T-helper 1 cell treated with Interleukin-12 subunit alpha and Interleukin-12 subunit beta and Interleukin-4 antibody, amounts not matched to agents 30 μg/mL and 1 μg/mL, for 36 hours (primary cell): ENCODE data around the gene TMEM186.
"Not testable (repeated sequence)": the region's sequence is repeated elsewhere in the genome, so short reads cannot be mapped to it uniquely, and the experiment has no call there.

Source experiments
- H3K27ac Mint-ChIP-seq: one replicate; pipeline ENCODE4 v1.8.0; 2021; ENCODE audit warnings: mild to moderate bottlenecking, mixed read lengths
- H3K27me3 Mint-ChIP-seq: one replicate; pipeline ENCODE4 v1.8.0; 2021; ENCODE audit warnings: low read depth, mixed read lengths
- H3K36me3 Mint-ChIP-seq: one replicate; pipeline ENCODE4 v1.8.0; 2021; ENCODE audit warnings: low read depth, mixed read lengths
- H3K4me1 Mint-ChIP-seq: one replicate; pipeline ENCODE4 v1.8.0; 2021; ENCODE audit warnings: low read depth, mixed read lengths
- H3K4me3 Mint-ChIP-seq: one replicate; pipeline ENCODE4 v1.8.0; 2021; ENCODE audit warnings: mild to moderate bottlenecking, moderate library complexity, mixed read lengths
- H3K9me3 Mint-ChIP-seq: one replicate; pipeline ENCODE4 v1.8.0; 2021; ENCODE audit warnings: mixed read lengths

TMEM186 gene

GRCh38 chr16:8819411-8820034, 22.1 kb upstream of the TMEM186 start:
- H3K36me3 Mint-ChIP-seq: peaks cover 50% of the 10 kb centered on the region
- H3K27me3 Mint-ChIP-seq: no peaks in the 10 kb centered on the region
- H3K27ac Mint-ChIP-seq: no peak overlapping the region
- H3K4me1 Mint-ChIP-seq: peaks cover 15% of the 10 kb centered on the region
- no peaks in the 10 kb centered on the region for H3K9me3 Mint-ChIP-seq
- H3K4me3 Mint-ChIP-seq: no peak overlapping the region

- H3K27me3 Mint-ChIP-seq: no peaks in the 10 kb centered on the region
- H3K9me3 Mint-ChIP-seq: no peaks in the 10 kb centered on the region
- H3K4me1 Mint-ChIP-seq: peaks cover 15% of the 10 kb centered on the region
- H3K36me3 Mint-ChIP-seq: peaks cover 48% of the 10 kb centered on the region
- no peak overlapping the region for H3K27ac Mint-ChIP-seq
- H3K4me3 Mint-ChIP-seq: no peak overlapping the region
Measured at GRCh38 chr16:8818504-8819270, 21.2 kb upstream of the TMEM186 start.

- H3K27me3 Mint-ChIP-seq: no peaks in the 10 kb centered on the region
- H3K9me3 Mint-ChIP-seq: no peaks in the 10 kb centered on the region
- peaks cover 9% of the 10 kb centered on the region for H3K4me1 Mint-ChIP-seq
- peak overlapping the region; percentile 71 for H3K27ac Mint-ChIP-seq
- H3K36me3 Mint-ChIP-seq: peaks cover 53% of the 10 kb centered on the region
- no peak overlapping the region for H3K4me3 Mint-ChIP-seq
Measured at GRCh38 chr16:8816967-8817655, 19.7 kb upstream of the TMEM186 start.

- no peak overlapping the region for H3K4me3 Mint-ChIP-seq
- H3K36me3 Mint-ChIP-seq: peaks cover 53% of the 10 kb centered on the region
- H3K27me3 Mint-ChIP-seq: no peaks in the 10 kb centered on the region
- peaks cover 9% of the 10 kb centered on the region for H3K4me1 Mint-ChIP-seq
- H3K9me3 Mint-ChIP-seq: no peaks in the 10 kb centered on the region
- H3K27ac Mint-ChIP-seq: no peak overlapping the region
Measured at GRCh38 chr16:8814095-8814806, 16.8 kb upstream of the TMEM186 start.

GRCh38 chr16:8812162-8812843, 14.9 kb upstream of the TMEM186 start:
- Mint-ChIP-seq H3K9me3 (no peaks in the 10 kb centered on the region), H3K4me1 (peaks cover 9% of the 10 kb centered on the region), H3K27me3 (no peaks in the 10 kb centered on the region), H3K4me3 (no peak overlapping the region), H3K27ac (no peak overlapping the region), H3K36me3 (peaks cover 53% of the 10 kb centered on the region)

DNA sequence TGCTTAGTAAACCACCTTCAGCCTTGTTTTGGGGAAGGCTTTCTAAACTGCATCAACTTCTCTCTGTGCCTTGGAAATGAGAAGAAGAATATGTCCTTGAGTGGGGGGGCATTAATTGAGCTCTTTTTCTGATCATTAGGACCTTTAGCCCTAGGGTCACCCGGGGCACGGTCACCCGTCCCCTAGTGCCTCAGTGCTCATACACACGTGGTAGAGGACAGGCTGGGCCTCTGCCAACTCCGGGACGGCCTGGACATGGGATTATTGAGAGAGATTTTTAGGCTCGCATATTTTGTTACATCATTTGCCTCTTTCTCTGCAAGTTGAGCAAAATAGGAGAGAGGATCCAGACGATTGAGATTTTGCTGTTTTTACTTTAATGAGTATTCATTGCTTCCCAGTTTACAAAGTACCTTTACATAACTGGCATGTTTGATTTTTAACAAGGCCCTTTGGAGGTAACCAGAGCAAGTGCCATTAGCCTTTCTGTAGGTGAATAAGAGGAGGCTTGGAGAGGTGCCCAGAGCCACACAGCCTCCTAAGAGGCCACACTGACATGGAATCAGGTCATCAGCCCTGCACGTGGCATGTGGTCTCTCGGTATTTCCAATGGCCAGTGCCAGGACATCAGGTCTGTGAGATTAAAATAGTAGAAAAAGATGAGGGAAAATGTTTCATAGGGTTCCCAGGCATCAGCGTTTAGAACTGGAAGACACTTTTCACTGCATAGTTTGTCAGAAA, 11.3 kb upstream of the TMEM186 start:
- no peaks in the 10 kb centered on the region for H3K9me3 Mint-ChIP-seq
- H3K4me1 Mint-ChIP-seq: peaks cover 2% of the 10 kb centered on the region
- no peaks in the 10 kb centered on the region for H3K27me3 Mint-ChIP-seq
- peaks cover 53% of the 10 kb centered on the region for H3K36me3 Mint-ChIP-seq
- no peak overlapping the region for H3K4me3 Mint-ChIP-seq
- no peak overlapping the region for H3K27ac Mint-ChIP-seq

- Mint-ChIP-seq H3K9me3 (no peaks in the 10 kb centered on the region), H3K27me3 (no peaks in the 10 kb centered on the region), H3K4me1 (peaks cover 4% of the 10 kb centered on the region), H3K4me3 (no peak overlapping the region), H3K27ac (no peak overlapping the region), H3K36me3 (peaks cover 52% of the 10 kb centered on the region)
Measured at GRCh38 chr16:8808009-8808408, 10.6 kb upstream of the TMEM186 start.

GRCh38 chr16:8807189-8807588, 9.8 kb upstream of the TMEM186 start:
- Mint-ChIP-seq H3K4me1 (peaks cover 4% of the 10 kb centered on the region), H3K9me3 (no peaks in the 10 kb centered on the region), H3K27ac (no peak overlapping the region), H3K4me3 (no peak overlapping the region), H3K36me3 (peaks cover 54% of the 10 kb centered on the region), H3K27me3 (no peaks in the 10 kb centered on the region)

- no peaks in the 10 kb centered on the region for H3K27me3 Mint-ChIP-seq
- no peak overlapping the region for H3K4me3 Mint-ChIP-seq
- H3K9me3 Mint-ChIP-seq: no peaks in the 10 kb centered on the region
- no peak overlapping the region for H3K27ac Mint-ChIP-seq
- H3K4me1 Mint-ChIP-seq: peaks cover 4% of the 10 kb centered on the region
- H3K36me3 Mint-ChIP-seq: peaks cover 55% of the 10 kb centered on the region
Measured at GRCh38 chr16:8806272-8806983, 9.0 kb upstream of the TMEM186 start.

DNA sequence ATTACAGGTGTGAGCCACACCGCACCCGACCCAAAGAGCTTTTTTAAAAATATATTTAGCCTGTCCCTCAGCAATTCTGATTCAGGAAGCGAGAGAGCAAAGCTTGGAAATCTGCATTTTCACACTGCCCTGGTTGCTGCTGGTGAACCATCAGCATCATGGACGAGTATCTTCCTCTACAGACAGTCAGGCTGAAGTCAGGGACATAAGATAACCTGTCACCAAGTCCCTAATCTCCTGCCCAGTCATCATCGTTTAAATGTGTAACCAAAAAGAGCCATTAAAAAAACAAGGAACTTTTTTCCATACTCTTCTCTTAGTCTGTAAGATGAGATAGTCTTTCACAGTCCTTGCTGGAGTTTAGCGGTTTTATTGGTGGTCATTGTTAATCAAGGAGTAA, 6.9 kb upstream of the TMEM186 start:
- no peak overlapping the region for H3K27ac Mint-ChIP-seq
- peaks cover 5% of the 10 kb centered on the region for H3K4me1 Mint-ChIP-seq
- H3K27me3 Mint-ChIP-seq: no peaks in the 10 kb centered on the region
- peaks cover 48% of the 10 kb centered on the region for H3K36me3 Mint-ChIP-seq
- no peak overlapping the region for H3K4me3 Mint-ChIP-seq
- H3K9me3 Mint-ChIP-seq: no peaks in the 10 kb centered on the region

DNA sequence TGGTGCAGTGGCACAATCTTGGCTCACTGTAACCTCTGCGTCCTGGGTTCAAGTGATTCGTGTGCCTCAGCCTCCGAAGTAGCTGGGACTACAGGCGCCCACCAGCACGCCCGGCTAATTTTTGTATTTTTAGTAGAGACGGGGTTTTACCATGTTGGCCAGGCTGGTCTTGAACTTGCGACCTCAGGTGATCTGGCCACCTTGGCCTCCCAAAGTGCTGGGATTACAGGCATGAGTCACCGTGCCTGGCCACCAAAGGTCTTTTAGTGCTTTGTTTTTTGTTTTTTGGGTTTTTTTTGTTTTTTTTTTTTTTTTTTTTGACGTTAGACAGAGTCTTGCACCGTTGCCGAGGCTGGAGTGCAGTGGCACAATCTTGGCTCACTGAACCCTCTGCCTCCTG, 6.3 kb upstream of the TMEM186 start:
- not testable (repeated sequence) for H3K27ac Mint-ChIP-seq, H3K4me3 Mint-ChIP-seq, H3K9me3 Mint-ChIP-seq, H3K4me1 Mint-ChIP-seq, H3K27me3 Mint-ChIP-seq
- peaks cover 45% of the 10 kb centered on the region for H3K36me3 Mint-ChIP-seq

GRCh38 chr16:8801701-8802100, 4.3 kb upstream of the TMEM186 start:
- H3K4me3 Mint-ChIP-seq: no peak overlapping the region
- H3K4me1 Mint-ChIP-seq: peaks cover 17% of the 10 kb centered on the region
- peaks cover 35% of the 10 kb centered on the region for H3K36me3 Mint-ChIP-seq
- no peaks in the 10 kb centered on the region for H3K9me3 Mint-ChIP-seq
- no peak overlapping the region for H3K27ac Mint-ChIP-seq
- H3K27me3 Mint-ChIP-seq: no peaks in the 10 kb centered on the region

DNA sequence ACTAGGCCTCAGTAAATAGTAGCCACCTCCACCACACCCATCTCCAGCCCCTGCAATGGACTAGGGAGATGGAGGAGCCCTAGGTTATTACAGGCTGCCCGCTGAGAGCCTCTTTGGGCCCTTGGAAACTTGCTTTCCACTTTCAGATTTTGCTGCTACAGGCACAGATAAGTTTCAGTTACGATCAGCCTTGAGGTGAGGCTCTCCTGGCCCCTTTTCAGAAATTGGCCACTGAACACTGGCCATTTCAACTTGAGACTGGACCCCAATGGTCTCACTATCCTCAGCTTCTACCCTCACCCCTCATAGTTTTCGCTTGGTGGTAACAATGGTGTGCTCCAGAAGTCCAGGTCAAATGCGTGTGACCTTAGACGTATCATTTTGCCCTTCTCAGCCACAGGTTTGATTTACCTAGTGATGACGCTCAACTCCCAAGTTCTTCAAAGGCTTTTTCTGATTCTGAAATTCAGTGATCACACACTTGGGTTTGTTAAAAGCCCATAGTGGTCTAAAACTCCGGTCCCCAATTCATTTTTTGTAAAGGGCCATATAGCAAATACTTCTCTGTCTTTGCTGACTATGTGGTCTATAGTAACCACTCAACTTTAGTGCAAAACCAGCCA, 1.2 kb upstream of the TMEM186 start:
- Mint-ChIP-seq H3K4me3 (peak overlapping the region; percentile 93), H3K4me1 (peaks cover 25% of the 10 kb centered on the region), H3K27me3 (no peaks in the 10 kb centered on the region), H3K27ac (peak overlapping the region; percentile 83), H3K36me3 (peaks cover 21% of the 10 kb centered on the region), H3K9me3 (no peaks in the 10 kb centered on the region)
